ENCODE measurements around the gene LIFR.

DNA sequence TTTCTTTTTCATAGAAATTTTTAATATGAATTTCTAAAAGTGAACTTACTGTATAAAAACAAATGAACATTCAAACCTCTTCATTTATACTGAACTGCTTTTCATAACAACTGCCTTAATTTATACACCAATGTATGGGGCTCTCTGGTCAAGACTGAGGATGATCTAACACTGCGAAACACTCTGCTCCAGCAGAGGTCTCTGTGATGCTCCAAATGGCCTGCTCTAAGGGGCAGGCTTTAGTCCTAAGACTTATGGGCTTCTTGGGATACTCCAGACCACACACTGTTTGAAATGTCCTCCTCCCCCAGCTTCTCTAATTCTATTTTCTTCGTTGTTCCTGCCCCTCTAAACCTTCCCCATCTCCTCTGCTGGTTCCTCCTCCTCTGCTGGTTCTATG, 58.5 kb downstream of the LIFR start:
- TF ChIP-seq CTCF (IDR thresholded peaks at IDR 0.05) (peak; percentile 26), EZH2phosphoT487 (IDR thresholded peaks at IDR 0.05) (no peak), EZH2 (IDR thresholded peaks at IDR 0.05) (no peak)
